Heart left ventricle (tissue), 16 donors: ENCODE data around the gene RDH14. TPM values are rescaled to one million over a fixed set of nuclear protein-coding genes. Genes with fewer than 3 reads are reported as not detected.
A peak's percentile ranks its signal among the peaks of the same experiment; 100 is the strongest.

Experiments used
- ATAC-seq, 4 donors: fragments of 200-7000 bp; cut with Tn5 transposase; one replicate each; pipeline ENCODE4 v1.9.1; 2020 to 2022; ENCODE audit warnings: moderate library complexity in 4 of 4, mild to moderate bottlenecking in 3 of 4, moderate number of reproducible peaks in 1 of 4
- DNase-seq, 5 donors: peaks; one replicate each; pipeline ENCODE4 v3.0.0-alpha.2; 2020
- H3K27ac ChIP-seq, 12 donors: fragments of 200-600 bp; sonication (generic) in 4 of 12; one replicate each; pipeline versions ENCODE4 v1.5.0 to v1.8.0; 2016 to 2022; ENCODE audit warnings: mild to moderate bottlenecking in 2 of 12
- H3K27me3 ChIP-seq, 9 donors: fragments of 200-600 bp; sonication (generic) in 2 of 9; one replicate each; pipeline versions ENCODE4 v1.5.1 to v1.8.0; 2016 to 2022; ENCODE audit warnings: mild to moderate bottlenecking in 3 of 9
- H3K36me3 ChIP-seq, 9 donors: fragments of 200-600 bp; sonication (generic) in 2 of 9; one replicate each; pipeline versions ENCODE4 v1.5.0 to v1.8.0; 2018 to 2022; ENCODE audit warnings: mild to moderate bottlenecking in 2 of 9
- H3K4me1 ChIP-seq, 12 donors: fragments of 200-600 bp; sonication (generic) in 4 of 12; one replicate each; pipeline versions ENCODE4 v1.5.0 to v1.8.0; 2016 to 2022; ENCODE audit warnings: mild to moderate bottlenecking in 3 of 12
- H3K4me3 ChIP-seq, 12 donors: fragments of 200-600 bp; sonication (generic) in 4 of 12; one replicate each; pipeline versions ENCODE4 v1.5.0 to v1.8.0; 2017 to 2022; ENCODE audit warnings: mild to moderate bottlenecking in 9 of 12, moderate library complexity in 4 of 12
- H3K9me3 ChIP-seq, 12 donors: fragments of 200-600 bp; sonication (generic) in 4 of 12; one replicate each; pipeline versions ENCODE4 v1.5.0 to v1.8.0; 2016 to 2022; ENCODE audit warnings: mild to moderate bottlenecking in 1 of 12
- CTCF ChIP-seq, 12 donors: fragments of 200-600 bp; sonication (generic) in 4 of 12; IDR thresholded peaks; one replicate each; pipeline versions ENCODE4 v1.5.0 to v1.8.0; 2018 to 2022; ENCODE audit warnings: antibody characterized with exemption in 12 of 12, mild to moderate bottlenecking in 5 of 12
- POLR2A ChIP-seq, 2 donors: fragments of 450-650 bp; IDR thresholded peaks; one replicate each; pipeline ENCODE4 v1.6.1; 2017; ENCODE audit warnings: antibody characterized with exemption in 2 of 2, mild to moderate bottlenecking in 2 of 2, moderate library complexity in 2 of 2
- WGBS, 4 donors: extraction: QIAGEN DNeasy Blood & Tissue Kit in 2 of 4; methylation state at CpG; one replicate each; pipeline versions ENCODE4 v1.1.5 to v1.1.7; 2013 to 2018; 5-methylcytosine and 5-hydroxymethylcytosine counted together
- intact Hi-C, 10 donors: fragments of 100-400 bp; cut with DNase I; formaldehyde crosslinking; loops; one replicate each; pipeline versions ENCODE4 v1.11.1 to v1.14.2; 2022
- polyA plus RNA-seq, 2 donors: library from polyadenylated mRNA; stranded (reverse); fragments of 200-250 nt; gene quantifications; one replicate each; pipeline ENCODE4 v1.2.3, GENCODE V29; 2013
- total RNA-seq, 9 donors: library from RNA; depleted of rRNA in 2 of 9; stranded (reverse); fragments of >200 nt in 2 of 9; fragmentation: NEBNext Ultra II Directional in 3 of 9; extraction: Animal tissue kit (Norgen Biotek cat#: 25700) in 3 of 9; gene quantifications; one replicate each; pipeline versions ENCODE4 v1.1.0 to v1.2.4, GENCODE V29; 2016 to 2023
- donor health status: ischemic (EF 13 %, LVEDD 7.1; RV severe dilation, severe dysfunction).
- donor health status: healthy with polysubstance abuse.
- donor health status: DM: no; HTN: yes; CAD: no.
- donor health status: DM: no; HTN: no; CAD: no.
- donor health status: ischemic (EF 25% LVEDD 6.9; RV normal size, moderate dysfunction).
- donor health status: ischemic (EF 25% LVEDD 5.7; RV mildly dilated, moderate dysfunction).
- donor health status: healthy.
- donor health status: DM: yes; HTN: yes; CAD: no.
- donor health status: ischemic (EF 35%, LVEDD 5.7; RV mildly dilated, moderate dysfunction).
- donor health status: nonischemic (EF 11% LVEDD 7.7; RV severe dilation, severe dysfunction).
- donor health status: DM: yes; HTN: yes; CAD: no.
- donor health status: PGD.
- donor health status: ischemic (EF 29% LVEDD 5.4; RV normal size, mild dysfunction).
- donor health status: nonischemic (EF 23%, LVEDD 6.1; RV moderate dilation, normal function).

Gene RDH14
- total and polyA plus RNA-seq, 11 donors, result 33.9 to 70.7 (median 44.7) TPM

- DNase-seq (no peak), ATAC-seq (no peak)
- Histone ChIP-seq H3K9me3 (peaks cover 0 to 6% (median 0%) of the 10 kb centered on the region in 12 donors), H3K27ac (no peak overlapping the region), H3K4me1 (no peaks in the 10 kb centered on the region), H3K27me3 (no peaks in the 10 kb centered on the region), H3K36me3 (no peaks in the 10 kb centered on the region), H3K4me3 (no peak overlapping the region)
- intact Hi-C loops, result no loop called here
- no peak for TF ChIP-seq CTCF (IDR thresholded peaks at IDR 0.05)
- no peak for TF ChIP-seq POLR2A (IDR thresholded peaks at IDR 0.05)
- WGBS, 4 donors, result 85 to 97% (median 93%) methylated on average over 1 of the region's 1 CpG
Observed at GRCh38 chr2:18588049-18588448, 27.6 kb upstream of the RDH14 start.

DNA sequence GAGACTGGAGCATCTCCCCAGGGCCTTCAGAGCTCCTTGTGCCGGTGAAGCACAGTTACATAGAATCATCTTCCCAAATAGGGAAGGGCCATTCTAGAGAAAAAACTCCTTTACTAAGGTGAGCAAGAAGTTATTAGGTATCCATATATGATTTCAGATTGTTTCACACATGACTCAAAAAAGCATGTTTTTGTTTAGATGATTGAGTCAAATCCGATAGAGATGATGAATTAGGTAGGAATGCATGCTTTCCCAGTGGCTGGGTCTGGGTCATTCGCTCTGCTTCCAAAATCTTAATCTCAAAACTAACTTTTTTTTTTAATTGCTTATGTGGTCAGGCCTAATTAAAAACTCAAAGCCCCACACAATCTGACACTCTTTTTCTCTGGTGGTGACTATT, 25.1 kb upstream of the RDH14 start:
- Histone ChIP-seq H3K27me3 (no peaks in the 10 kb centered on the region), H3K4me3 (no peak overlapping the region), H3K27ac (no peak overlapping the region), H3K9me3 (peaks cover 0 to 6% (median 0%) of the 10 kb centered on the region in 12 donors), H3K36me3 (no peaks in the 10 kb centered on the region), H3K4me1 (no peaks in the 10 kb centered on the region)
- WGBS, 4 donors, result 91 to 93% (median 92%) methylated on average over 3 of the region's 3 CpGs
- TF ChIP-seq POLR2A (IDR thresholded peaks at IDR 0.05) (no peak), CTCF (IDR thresholded peaks at IDR 0.05) (no peak)
- ATAC-seq (no peak), DNase-seq (no peak)
- intact Hi-C loops, result no loop called here

DNA sequence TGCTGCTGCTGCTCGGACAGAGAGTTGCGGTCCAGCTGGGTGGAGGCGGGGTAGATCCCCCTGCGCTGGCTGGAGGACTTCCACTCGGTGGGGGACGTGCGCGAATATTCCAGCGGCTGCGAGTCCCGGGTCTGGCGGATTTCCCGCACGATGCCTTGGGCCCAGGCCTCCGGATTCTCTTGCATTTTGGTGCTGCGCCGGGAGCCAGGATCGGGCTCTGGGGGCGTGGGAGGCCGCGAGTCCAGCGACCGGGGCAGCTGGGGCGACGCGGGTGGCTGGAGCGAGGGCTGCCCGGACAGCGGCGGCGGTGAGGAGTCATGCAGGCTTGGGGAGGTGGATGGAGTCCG, 24.1 kb upstream of the RDH14 start:
- WGBS, 4 donors, result 82 to 91% (median 86%) methylated on average over 32 of the region's 32 CpGs
- Histone ChIP-seq H3K4me3 (no peak overlapping the region), H3K27me3 (no peaks in the 10 kb centered on the region), H3K4me1 (no peaks in the 10 kb centered on the region), H3K36me3 (no peaks in the 10 kb centered on the region), H3K27ac (no peak overlapping the region), H3K9me3 (peaks cover 0 to 6% (median 0%) of the 10 kb centered on the region in 12 donors)
- DNase-seq (peak in 1 of 5 donors; percentile 47), ATAC-seq (no peak)
- intact Hi-C loops, result no loop called here
- no peak for TF ChIP-seq POLR2A (IDR thresholded peaks at IDR 0.05)
- TF ChIP-seq CTCF (IDR thresholded peaks at IDR 0.05), result no peak

DNA sequence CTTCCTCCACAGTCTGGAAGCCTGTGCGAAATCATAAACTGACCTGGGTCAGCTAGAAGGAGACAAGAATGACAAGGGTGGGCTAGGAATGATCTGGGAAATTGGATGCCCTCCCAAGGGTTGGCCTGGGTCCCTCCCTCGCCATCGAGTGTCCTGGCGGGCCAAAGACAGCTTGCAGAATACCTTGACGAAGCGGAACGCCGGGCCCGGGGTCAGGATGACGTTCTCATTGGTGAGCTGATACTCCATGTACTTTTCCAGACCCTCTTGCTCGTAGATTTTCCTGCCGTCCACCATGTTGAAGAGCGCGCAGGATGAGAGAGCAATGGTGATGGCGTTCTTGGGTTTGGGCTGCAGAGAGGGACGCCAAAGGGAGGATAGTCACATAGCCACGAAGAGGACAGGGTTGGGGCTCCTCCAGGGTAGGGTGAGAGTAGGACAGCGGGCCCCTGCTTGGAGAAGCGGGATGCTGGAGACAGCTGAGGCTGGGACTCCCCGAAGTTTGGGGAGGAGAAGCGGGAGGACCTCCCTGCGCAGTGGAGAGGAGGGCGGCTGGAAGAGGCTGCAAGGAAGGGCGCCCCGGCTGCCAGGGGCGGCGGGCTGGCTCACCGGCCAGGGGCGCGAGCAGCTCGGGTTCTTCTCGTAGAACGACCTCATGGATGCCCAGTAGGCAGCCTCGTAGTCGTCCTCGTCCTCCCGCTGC, 23.6 kb upstream of the RDH14 start:
- intact Hi-C loops, result no loop called here
- 91 to 96% (median 93%) methylated on average over 37 of the region's 37 CpGs for WGBS, 4 donors
- Histone ChIP-seq H3K9me3 (peaks cover 0 to 12% (median 3%) of the 10 kb centered on the region in 12 donors), H3K4me1 (no peaks in the 10 kb centered on the region), H3K4me3 (no peak overlapping the region), H3K27ac (no peak overlapping the region), H3K27me3 (no peaks in the 10 kb centered on the region), H3K36me3 (no peaks in the 10 kb centered on the region)
- no peak for TF ChIP-seq CTCF (IDR thresholded peaks at IDR 0.05)
- no peak for TF ChIP-seq POLR2A (IDR thresholded peaks at IDR 0.05)
- ATAC-seq, result peak in 1 of 4 donors; percentile 18
- peak in 1 of 5 donors; percentile 62 for DNase-seq
